Spleen (tissue), 3 donors: ENCODE results near the gene TTC3.
"Not testable (repeated sequence)": the region's sequence is repeated elsewhere in the genome, so short reads cannot be mapped to it uniquely, and the experiment has no call there.

Experiments
- POLR2A ChIP-seq, 3 donors: fragments of 450-650 bp; IDR thresholded peaks; one replicate each; pipeline ENCODE4 v1.5.1; 2017; ENCODE audit warnings: antibody characterized with exemption in 3 of 3, mild to moderate bottlenecking in 1 of 3
- POLR2AphosphoS5 ChIP-seq, 3 donors: sonication (generic); formaldehyde crosslinking; IDR thresholded peaks; one replicate each; pipeline ENCODE4 v1.5.1; 2017; ENCODE audit warnings: antibody characterized with exemption in 3 of 3

DNA sequence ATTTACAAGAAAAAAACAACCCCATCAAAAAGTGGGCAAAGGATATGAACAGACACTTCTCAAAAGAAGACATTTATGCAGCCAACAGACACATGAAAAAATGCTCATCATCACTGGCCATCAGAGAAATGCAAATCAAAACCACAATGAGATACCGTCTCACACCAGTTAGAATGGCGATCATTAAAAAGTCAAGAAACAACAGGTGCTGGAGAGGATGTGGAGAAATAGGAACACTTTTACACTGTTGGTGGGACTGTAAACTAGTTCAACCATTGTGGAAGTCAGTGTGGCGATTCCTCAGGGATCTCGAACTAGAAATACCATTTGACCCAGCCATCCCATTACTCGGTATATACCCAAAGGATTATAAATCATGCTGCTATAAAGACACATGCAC is 70.3 kb downstream of the TTC3 start:
- TF ChIP-seq POLR2A, POLR2AphosphoS5 (IDR thresholded peaks at IDR 0.05): not testable (repeated sequence)
